ENCODE data around the gene SNAP91.

GRCh38 chr6:83511901-83512681 lies 196.8 kb downstream of the SNAP91 start, which contains the start of gene PRSS35:
- TF ChIP-seq MAX (IDR thresholded peaks at IDR 0.05), result peak; percentile 45
- 0 out of 2 replicates have a peak, but pooled peaks have one; percentile 7 for TF ChIP-seq TCF12 (IDR thresholded peaks at IDR 0.05; ENCODE audit: low read depth, low read length)
- TF ChIP-seq NRF1 (IDR thresholded peaks at IDR 0.05; ENCODE audit: low read depth, low read length), result no peak
